Cardiac fibroblast (primary cell): ENCODE results near the gene PRCD.
"Not testable (repeated sequence)": the region's sequence is repeated elsewhere in the genome, so short reads cannot be mapped to it uniquely, and the experiment has no call there.

Experiments used
- DNase-seq, 2 donors: peaks; one replicate each; pipeline versions ENCODE4 v3.0.0 to v3.0.0-alpha.2; 2010; ENCODE audit warnings: low read depth in 2 of 2
- H3K4me3 ChIP-seq, 2 donors: replicated peaks in 1 of 2; 1 replicate in 1 of 2; 2 replicates in 1 of 2; pipeline ENCODE4 v1.5.1; 2011; ENCODE audit warnings: low read depth in 2 of 2, low read length in 2 of 2, mild to moderate bottlenecking in 2 of 2, moderate library complexity in 1 of 2
- CTCF ChIP-seq: IDR thresholded peaks from one replicate; pipeline ENCODE4 v1.5.1; 2011; ENCODE audit warnings: low read depth, mild to moderate bottlenecking, low read length, inconsistent platforms

The PRCD gene

GRCh38 chr17:76556765-76557367, 17.0 kb downstream of the PRCD start:
- H3K4me3 ChIP-seq = peak overlapping the region; percentile 91 to 93
- TF ChIP-seq CTCF = no peak
- DNase-seq = peak; percentile 70 to 80

GRCh38 chr17:76557368-76558197, 17.7 kb downstream of the PRCD start:
- peak; percentile 98 for DNase-seq

DNA sequence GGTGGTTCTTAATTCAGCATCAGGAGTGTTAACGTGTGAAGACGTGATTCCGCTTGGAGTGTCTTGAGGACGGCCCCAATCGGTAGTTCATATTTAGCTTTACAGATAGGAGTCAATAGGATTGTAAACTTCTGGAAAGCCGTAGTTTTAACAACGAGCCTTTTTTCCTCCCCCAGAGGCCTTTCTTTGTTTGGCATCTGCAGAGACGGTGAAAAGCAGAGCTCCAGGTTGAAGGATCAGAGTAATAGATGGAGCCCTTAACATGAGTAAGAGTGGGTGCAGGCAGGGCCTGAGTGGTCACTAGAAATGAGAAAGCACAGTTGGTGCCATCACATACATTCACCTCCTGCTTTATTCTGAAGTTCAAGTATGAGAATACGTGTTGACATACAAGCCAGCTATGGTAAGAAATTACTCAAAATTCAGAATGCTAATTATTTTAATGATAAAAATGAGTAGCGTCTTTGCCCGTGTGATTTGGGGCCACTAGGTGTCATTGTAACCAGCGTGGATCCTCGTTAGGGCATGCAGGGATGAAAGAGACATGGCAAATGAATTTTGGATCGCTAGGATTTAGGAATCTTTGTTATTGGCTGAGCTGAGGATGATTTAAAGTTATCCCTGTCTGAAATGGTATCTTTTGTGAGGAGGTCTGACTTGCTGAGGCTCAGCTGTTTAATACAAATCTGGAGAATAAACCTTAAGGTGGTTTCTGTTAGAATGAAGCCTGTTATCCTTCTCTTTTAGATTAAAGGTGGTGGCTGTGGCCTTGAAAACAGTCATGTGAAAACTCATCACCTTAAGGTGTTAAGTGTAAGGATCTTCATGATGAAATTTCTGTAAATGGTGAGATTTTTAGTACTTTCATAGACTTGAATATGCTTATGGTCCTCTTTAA, 18.6 kb downstream of the PRCD start:
- peak overlapping the region; percentile 91 to 93 for H3K4me3 ChIP-seq
- peak in 1 of 2 donors; percentile 53 for DNase-seq
- peak; percentile 56 for TF ChIP-seq CTCF

More at GRCh38 chr17:76557368-76558197, 17.7 kb downstream of the PRCD start:
- peak; percentile 72 for TF ChIP-seq CTCF
- peak overlapping the region; percentile 91 to 93 for H3K4me3 ChIP-seq

DNA sequence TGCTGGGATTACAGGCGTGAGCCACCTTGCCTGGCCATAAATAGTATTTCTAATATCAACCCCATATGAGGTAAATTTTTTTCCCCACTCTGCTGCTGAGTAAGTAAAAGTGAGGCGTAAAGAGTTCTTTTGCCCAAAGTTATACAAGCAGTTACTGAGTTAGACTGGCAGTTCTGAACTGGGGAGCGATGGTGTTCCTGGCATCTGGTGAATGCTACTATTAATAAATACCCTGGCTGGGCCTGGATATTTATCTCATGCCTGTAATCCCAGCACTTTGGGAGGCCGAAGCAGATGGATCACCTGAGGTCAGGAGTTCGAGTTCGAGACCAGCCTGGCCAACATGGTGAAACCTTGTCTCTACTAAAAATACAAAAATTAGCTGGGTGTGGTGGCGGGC, 19.6 kb downstream of the PRCD start:
- not testable (repeated sequence) for DNase-seq
- H3K4me3 ChIP-seq = peak overlapping the region; percentile 91 to 93

GRCh38 chr17:76560036-76560876, 20.4 kb downstream of the PRCD start:
- no peak overlapping the region for H3K4me3 ChIP-seq
- no peak for TF ChIP-seq CTCF
- no peak for DNase-seq

- TF ChIP-seq CTCF = no peak
- no peak for DNase-seq
- no peak overlapping the region for H3K4me3 ChIP-seq
Measured at GRCh38 chr17:76560877-76561221, 21.0 kb downstream of the PRCD start.
